DMS79 (cell line): ENCODE data around the gene IGFN1.
A peak's percentile ranks its signal among the peaks of the same experiment; 100 is the strongest.

Experiments
- DNase-seq: peaks from one replicate; lab custom pipeline; 2025; lab: John Stamatoyannopoulos, UW

The IGFN1 gene

DNA sequence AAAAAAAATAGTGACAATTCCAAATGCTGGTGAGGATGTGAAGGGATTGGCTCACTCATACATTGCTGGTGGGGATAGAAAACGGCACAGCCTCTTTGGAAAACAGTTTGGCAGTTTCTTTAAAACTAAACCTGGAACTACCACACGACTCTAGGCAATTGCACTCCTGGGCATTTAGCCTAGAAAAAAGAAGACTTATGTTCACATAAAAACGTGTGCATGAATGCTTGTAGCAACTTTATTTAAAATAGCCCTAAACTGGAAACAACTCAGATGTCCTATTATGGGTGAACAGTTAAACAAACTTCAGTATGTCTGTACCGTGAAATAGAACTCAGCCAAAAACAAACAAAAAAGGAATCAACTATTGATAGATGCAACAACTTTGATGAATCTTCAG, 26.9 kb upstream of the IGFN1 start:
- DNase-seq = no peak

DNA sequence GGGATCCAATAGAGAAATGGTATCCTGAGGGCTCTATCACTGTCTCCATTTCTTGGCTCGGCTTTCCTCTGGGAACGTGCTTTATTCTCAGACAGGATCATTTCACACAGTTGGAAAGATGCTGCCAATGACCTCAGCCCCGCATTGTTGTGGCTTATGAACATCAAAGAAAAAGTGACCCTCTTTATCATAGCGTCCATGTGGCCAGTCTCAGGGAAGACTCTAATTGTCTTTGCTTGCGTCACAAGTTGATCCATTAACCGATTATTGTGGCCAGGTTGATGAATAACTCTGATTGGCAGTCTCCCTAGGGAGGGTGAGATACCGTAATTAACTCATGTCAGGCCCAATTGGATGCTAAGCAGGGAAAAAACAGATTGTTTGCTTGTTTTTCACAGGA, 26.0 kb upstream of the IGFN1 start:
- DNase-seq = no peak

DNA sequence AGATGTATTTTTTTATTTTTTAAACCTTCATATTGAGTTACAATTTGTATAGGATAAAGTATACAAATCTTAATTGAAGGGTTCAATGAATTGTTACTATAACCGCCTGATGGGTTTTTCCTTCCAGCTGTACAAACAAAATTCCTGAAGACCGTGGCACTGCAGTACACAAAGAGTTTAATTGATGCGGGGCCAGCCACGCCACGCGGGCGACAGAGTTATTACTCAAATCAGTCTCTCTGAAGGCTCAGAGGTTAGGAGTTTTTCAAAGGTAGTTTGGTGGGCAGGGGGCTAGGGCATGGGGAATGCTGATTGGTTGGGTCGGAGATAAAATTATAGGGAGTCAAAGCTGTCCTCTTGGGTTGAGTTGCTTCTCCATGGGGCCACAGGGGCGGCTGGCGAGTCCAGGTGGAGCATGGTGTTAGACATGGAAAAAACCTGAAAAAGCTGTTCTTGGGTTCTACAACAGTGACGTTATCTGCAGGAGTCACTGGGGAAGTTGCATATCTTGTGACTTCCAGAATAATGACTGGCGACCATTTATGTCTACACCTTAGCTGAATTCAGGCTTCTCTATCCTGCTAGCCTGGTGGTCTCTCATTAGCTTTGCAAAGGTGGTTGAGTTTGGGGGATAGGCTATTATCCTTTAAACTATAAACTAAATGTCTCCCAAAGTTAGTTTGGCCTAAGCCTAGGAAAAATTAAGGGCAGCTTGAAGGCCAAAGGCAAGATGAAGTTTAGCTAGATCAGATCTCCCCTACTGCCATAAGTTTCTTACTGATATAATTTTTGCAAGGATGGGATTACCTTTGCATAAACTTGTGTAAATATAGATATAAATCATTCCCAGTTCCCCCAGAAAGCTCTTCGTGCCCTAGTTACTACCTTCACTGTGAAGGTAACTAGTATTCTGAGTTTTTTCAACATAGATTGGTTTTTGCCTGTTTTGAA, 23.3 kb upstream of the IGFN1 start:
- no peak for DNase-seq

DNA sequence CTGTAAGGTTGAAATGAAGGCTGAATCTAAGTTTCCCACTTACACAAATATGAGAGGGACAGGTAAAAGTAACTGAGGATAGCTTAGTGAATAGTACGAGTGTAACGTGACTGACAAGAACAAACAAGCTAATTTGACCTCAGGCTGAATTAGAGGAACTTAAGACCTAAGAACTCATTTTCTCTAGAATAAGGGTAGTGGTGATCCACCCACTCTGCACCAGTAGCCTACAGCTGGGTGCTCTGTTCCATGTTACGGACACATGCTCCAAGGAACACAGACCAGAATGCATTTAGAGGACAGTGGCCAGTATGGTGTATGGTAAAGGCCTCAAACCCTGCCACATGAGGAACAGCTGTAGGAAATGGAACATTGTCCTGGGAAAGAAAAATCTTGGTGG, 21.4 kb upstream of the IGFN1 start:
- DNase-seq = no peak

DNA sequence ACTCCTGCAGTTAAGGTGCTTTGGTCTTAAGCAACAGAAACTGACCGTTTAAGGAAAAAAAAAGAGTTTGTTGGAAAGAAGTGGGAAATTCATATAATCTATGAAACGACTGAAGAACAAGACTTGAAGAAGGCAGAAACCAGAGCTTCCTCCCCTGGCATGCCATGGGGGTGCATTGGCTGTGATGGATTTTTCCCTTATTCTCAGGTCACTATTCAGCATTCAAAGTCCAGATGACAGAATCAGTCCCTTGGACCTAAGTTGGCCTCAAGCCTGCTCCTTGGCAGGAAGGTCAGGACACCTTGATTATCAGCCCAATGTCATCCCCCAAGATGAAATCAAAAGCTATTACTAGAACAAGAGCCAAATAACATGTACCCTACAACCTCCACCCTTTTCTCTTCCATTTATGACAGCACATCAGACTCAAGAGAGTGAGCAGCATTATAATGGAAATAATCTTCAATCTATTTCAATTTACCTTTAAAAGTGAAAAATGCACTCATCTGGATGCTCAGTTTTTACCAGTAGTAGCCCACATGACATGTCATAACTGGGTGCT, 20.6 kb upstream of the IGFN1 start:
- no peak for DNase-seq

DNA sequence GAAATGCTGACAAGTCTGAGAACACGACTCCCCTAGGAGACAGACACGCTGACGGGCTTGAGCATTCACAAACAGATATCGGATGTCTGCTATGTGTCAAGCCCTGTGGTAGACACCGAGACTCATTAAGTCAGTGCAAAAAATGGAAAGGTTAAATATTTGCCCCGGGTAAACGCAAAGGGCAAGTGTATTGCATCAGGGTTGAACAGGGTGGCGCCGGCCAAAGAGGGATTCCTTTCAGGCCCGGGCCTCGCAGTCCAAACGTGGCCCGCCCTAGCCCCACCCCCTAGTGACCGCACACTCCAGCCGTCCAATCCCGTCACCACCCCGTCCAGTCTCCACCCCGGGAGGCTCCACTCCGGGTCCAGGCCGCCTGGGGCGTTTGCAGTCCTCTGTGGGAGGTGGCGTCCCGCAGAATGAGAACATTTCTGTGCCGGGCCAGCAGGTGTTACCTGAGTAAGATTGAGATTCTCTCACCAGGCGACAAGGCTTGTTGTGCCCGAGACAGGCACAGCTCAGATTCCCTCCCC, 20.0 kb upstream of the IGFN1 start:
- DNase-seq = peak; percentile 62

DNA sequence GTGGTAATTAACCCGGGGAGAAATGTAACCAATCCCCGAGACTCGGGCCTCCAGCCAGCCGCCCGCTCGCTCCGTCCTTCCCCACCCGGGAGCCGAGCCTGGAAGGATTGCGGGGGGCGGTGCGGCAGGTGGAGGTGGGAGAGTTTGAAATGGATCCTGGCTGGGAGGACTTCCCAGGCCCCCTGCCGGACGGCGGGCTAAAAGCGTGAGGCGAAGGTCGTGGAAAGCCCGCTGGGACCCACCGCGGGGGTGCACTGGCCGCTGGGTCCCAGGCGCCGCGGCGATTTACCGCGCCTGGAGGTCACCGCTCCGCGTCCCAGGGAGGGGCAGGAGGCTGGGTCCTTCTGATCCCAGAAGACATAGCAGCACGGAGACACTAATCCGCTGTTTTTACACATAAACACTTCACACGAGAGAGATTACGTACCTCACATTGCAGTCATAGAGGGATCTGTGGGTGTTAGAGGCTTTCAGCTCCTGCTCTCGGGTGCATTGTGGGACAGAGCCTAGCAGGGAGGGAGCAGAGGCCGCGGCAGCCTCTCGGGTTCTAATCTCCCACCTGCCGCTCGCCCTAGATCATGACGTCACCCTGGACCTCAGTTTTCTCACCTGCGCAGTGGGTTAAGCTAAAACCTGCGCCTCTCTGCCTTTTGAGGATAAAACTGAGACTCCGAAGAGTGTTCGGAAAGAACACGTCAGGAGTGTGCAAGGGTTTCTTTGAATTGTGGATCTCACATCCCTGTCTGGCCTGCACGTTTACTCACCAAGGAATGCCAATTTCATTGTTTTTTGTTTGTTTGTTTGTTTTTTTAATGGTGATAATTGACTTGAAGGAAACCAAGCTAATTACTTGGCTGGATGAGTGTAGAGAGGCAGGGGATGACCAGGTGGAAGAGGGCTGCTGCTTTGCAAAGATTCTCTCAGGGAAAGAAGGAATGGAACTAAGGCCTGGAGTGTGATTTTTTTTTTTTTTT, 19.3 kb upstream of the IGFN1 start:
- peak; percentile 29 for DNase-seq

DNA sequence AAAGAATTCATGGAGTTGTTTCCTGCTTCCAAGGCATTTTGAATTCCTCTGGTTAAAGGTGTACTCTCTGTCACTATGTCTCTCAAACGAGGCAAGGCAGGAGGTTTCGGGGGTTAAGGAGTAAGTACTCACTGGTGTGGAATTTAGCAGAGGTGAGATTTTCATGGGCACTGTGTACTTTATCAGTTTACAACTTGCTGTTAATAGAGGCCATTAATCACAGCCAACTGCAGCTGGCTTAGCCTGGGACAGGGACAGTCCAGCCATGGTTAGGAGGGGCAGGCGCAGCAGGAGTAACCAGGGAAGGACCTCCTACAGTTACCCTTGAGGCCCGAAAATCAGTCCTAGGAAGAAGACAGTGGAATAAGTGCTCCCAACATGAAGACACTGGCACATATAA, 18.3 kb upstream of the IGFN1 start:
- no peak for DNase-seq

DNA sequence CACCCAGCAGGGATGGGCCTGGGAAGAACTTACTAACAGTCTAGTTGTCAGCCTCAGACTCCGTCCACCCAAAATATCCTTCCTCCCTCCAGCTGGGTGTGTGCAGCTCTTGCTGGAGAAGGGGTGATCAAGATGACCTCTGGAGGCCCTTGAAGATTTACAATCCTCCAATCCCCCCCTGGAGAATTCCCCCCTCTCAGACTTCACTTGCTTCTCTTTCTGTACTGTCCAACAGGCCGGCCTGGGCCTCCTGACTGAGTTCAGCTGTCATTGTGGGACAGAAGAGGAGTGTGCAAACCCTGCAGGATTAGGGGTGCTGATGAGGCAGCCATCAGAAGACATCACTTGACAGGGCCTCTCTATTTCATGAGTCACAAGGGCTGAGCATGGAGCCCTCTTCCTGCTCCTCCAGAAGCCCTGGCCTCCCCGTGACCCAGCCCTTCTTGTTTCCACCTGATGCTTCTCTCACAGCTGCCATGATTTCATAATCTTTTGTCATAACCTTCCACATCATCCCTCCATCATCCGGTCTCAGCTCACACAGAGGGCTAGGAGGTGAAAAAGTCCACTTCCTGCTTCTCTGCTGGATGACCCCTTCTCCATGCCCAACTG, 17.5 kb upstream of the IGFN1 start:
- no peak for DNase-seq

DNA sequence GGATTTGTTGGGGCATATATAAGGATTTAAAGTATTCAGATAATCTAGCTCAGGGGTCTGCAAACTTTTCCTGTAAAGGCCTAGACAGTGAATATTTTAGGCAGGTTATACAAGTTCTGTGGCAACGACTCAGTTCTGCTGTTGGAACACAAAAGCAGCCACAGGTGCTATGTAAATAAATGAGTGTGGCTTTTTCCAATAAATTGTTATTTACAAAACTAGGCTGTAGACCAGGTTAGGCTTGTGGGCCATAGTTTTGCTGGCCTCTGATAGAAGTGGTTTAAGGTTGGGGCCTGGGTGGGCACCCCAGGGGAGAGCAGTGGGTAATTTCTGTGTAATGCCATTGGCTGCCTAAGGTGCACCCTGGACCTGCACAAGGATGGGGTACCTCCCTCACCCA, 16.9 kb upstream of the IGFN1 start:
- no peak for DNase-seq

DNA sequence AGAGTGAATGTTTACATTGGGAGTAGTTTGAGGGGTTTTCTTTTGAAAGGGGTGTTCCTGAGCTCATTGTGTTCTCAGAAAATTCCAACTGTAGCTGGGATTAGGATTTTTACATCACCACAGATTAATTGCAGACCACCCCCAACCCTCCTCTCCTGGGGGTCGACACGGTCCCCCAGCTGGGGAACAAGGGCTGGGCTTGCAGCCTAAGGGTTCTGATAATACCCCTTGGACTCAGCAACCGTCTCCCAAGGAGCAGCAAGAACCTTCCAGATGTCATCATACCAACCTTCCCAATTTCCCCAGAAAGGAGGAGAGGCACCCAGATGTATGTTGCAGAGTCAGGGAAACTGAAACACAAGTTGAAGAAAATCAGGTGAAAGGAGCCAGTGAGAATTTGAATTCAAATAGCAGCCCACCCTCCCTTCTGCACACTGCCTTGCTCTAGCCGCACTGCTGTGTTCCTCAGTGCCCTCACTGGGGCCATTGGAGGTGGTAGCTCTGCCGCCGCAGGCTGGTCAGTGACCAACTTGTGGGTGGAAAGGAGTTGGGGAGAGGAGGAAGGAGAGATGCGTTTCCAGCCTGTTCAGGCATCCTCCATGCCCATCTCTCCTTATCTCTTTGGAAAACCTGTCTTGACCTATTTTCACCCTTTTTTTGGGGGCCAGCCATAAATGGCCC, 14.7 kb upstream of the IGFN1 start:
- DNase-seq = no peak

DNA sequence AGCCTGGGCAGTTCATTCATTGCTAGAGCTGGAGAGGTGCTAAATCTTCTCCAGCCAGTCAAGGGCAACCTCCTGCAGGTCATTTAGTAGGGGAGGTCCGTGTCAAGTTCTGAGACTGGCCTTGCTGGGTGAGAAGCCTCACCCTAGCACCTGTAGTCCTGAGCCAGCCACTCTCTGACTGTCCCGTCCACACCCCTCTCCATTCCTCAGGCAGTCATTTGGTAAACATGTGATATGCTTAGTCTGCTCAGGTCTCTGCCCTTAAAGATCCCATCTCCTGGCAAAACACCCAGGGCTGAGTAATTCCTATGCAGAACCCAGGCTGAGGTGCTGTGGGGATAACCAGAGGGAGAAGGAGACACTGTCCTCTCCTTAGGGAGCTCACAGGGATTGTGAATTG, 13.7 kb upstream of the IGFN1 start:
- DNase-seq = no peak

DNA sequence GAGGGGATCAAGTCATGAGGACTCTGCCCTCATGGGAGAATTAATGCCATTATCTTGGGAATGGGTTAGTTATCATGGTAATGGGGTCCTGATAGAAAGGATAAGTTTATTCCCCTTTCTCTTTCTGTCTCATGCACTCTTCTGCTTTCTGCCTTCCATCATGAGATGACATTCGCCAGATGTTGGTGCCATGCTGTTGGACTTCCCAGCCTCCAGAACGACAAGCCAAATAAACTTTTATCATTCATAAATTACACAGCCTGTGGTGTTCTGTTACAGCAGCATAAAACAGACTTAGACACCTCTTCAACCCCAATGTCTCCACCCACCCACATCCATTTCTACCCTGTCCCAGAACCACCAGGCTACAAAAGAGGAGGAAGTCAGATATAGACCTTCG, 11.9 kb upstream of the IGFN1 start:
- DNase-seq = no peak

DNA sequence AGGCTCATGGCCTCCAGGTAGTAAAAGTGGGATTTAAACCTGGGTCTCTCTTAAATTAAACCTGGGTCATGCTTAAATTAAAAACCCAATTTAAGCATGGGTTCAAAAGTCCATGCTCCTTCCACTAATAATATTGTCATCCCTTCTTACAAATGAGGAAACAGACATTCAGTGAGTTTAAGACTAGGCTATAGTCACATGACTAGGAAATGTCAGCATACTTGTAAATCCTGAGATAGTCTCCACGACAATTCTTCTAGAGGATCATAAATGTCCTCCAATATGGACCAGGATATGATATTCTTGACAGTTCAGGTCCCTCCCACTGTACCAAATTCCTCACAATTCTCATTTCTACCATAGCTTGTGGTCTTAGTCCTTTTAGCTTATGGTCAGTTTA, 10.5 kb upstream of the IGFN1 start:
- DNase-seq = no peak

DNA sequence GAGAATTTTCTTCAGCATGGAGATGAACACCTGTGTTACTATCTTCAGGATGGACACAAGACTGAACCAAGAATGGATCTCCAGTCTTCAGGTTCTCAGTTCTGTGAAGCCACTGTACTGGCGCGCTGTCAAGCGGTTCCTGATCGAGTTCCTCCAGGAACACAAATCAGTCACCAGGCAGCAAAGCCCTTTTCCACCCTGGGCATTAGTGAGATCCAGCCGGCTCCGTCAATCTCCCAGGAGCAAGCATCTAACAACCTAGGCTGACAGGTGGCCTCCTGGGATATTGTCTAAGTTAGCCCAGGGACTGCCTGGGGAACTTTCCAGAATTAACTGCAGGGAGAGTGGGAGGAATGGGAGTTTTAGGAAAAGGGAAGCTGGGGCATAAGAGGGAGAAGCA, 9.7 kb upstream of the IGFN1 start:
- no peak for DNase-seq

DNA sequence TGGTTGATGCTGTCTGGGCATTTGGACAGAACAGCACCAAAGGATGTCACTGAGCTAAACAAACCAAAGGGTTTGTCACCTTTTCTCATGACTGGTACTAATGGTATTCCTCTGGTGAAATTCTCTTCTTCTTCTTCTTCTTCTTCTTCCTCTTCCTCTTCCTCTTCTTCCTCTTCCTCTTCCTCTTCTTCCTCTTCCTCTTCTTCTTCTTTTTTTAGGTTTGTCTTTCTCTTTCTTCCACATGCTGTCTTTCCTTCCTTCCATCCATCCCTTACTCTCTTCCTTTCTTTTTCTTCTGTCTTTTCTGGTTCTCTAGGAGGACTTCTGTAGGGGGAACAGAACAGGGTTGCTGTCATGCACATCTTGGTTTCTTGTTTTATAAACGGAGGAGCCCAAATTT, 9.3 kb upstream of the IGFN1 start:
- DNase-seq = no peak

DNA sequence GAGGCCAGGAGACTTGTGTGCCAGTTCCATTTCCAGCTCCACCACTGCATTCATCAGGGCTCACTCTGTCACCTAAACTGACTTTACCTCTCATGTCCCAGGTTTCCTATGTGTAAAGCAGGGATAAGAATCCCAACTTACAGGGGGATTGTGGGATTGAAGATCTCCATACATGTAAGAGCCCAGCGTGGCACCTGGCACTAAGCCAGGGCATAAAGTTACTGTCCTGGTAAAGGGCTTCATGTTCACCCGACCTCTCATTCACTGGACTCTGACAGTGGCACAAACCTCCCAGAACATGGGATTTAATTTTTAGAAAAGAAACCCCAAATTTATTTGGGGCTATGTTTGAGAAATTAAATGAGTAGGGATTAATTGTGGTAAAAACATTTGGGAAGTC, 8.9 kb upstream of the IGFN1 start:
- no peak for DNase-seq

DNA sequence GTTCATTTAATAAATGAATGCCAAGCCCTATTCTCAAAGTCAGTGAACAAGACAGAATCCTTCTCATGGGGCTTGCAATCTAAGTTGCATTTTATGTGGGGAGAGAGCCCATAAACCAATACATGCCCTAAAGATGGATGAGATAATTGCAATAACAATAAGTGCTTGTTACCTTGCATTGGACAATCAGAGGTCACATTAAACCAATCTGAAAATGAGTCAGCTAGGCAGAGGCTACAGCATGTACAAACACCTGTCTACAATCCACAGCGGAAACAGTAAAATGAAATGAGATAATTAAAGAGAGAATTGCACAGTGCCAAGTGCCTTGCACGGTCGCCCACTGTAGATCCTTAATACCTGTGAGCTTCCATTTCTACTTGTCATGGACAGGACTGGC, 7.4 kb upstream of the IGFN1 start:
- DNase-seq = no peak

DNA sequence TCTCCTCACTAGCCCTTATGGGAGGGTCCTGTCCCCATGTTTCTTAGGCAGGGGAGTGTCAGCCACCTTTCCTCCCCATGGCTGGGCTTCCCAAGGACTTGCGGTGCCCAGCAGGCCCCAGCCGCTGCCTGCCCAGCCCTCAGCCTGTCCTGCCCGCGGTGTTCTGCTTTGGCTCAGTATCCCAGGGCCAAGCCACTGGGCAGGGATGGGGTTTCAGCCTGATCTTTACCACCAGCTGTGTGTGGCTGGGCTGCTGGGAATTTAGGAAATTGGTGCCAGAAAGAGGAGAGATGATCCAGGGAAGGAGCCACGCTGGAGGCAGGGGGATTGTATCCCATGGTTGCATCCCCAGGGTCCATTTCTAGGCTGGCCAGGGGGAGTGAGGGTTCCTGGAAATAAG, 6.9 kb upstream of the IGFN1 start:
- DNase-seq = no peak

DNA sequence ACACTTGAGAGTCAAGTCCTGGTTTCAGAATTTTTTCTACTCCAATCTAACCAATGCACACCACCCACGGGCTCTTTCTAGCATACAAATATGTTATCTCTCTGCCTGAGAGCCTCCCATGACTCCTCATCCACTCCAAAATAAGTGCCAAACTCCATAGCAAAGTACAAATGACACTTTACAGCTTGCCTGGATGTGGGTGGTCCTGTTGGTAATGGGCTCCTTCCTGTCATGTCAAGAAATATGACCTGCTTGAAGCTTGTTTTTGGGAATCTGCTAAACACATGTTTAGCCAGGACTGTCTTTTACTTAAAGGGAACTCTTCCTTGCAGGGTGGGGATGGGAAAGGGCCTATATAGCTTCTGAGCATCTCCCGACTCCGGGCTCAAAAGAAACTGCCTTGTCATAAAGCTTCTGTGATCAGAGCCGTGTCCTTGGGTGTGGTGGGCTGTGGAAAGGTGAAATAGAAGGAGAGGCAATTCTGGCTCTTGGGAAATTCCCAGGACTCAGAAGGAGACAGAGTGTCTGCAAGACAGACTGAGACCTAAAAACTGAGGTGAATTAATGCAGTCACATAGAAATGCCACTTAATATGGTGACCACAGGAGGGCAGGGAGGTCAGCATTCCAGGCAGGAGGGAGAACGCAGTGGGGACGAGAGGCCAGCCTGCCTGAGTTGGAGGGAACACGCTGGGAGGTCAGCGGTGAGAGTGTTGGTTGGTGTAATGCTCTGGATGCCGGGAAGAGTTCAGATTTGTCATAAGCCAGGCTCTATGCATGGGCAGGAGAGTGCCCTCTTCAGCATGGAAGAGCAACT, 6.1 kb upstream of the IGFN1 start:
- no peak for DNase-seq

DNA sequence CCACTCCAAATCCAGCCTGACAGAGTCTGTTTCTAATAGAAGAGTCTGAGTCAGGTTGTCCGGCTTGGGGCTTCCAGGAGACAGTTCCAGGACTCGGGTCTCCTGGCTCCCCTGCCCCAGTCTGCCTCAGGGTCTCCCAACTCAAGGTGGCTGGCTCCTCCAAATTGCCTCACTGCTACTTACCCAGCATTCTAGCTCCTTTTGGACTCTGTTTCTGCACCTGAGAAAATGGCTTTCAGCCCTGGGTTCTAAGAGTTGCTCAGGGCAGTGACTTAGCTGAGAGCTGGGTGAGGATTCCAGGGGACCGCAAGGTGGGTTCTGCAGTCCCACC, 5.5 kb upstream of the IGFN1 start:
- no peak for DNase-seq
